HG02840 (cell line): ENCODE measurements around the gene ADGB.

ENCODE experiments used
- ATAC-seq: cut with Tn5 transposase; IDR thresholded peaks from one replicate; pipeline ENCODE4 v1.9.1; 2021; ENCODE audit warnings: mild to moderate bottlenecking, moderate library complexity, moderate number of reproducible peaks; ENCODE audit not compliant: unreplicated experiment, low FRiP score

ADGB gene

GRCh38 chr6:146859206-146859605, 260.4 kb downstream of the ADGB start:
- no peak for ATAC-seq

DNA sequence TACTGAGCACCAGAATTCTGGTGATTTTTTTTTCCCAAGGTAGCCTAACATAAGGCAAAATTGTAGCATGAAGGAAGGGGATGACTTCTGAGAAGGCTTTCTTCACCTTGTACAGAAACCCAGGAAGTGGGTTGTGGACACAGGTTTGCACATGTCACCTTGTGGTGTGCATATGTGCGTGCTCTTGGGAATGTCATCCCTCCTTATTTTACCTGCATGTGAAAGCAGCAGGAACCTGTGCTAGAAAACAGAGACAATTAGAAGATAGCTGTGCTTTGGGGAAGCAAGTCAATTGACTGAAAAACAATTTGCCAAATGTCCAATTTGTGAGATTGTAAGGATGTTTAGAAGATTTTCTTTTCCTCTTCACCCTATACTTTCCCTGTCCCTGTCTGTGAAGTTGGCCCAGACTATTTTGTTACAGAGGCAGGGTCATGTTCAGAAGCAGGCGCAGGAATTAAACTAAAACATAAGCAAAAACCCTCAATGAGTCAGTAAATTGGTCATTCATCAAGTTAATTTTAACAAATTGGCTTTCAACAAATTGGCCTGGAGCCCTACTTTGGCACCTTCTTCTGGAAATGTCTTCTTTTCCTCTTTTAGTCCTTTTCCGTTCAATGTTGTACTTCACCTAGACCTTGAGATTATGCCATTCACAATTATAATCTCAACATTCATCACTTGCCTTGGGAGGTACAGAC, 261.2 kb downstream of the ADGB start:
- no peak for ATAC-seq

DNA sequence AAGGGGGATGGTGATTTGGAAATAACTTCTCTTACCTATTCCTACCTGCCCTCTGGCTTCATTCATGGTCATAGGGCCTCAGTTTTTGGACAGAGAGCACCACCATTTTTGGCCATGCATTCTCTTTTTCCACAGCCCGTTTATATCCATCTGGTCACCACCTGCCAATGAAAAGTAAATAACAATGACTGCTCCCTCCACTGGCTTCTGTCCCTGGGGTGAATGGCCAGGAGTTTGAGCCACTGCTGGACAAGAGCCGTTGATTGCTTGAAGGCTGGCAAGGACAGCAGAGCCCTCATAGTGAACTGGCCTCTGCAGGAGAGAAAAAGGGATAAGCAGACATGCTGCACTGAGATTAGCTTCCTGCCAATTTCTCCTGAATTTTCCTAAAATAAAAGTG, 261.8 kb downstream of the ADGB start:
- ATAC-seq = no peak

- no peak for ATAC-seq
Measured at GRCh38 chr6:146861029-146861563, 262.3 kb downstream of the ADGB start.

GRCh38 chr6:146861716-146862115, 262.9 kb downstream of the ADGB start:
- no peak for ATAC-seq

- no peak for ATAC-seq
Measured at GRCh38 chr6:146862508-146862919, 263.7 kb downstream of the ADGB start.

- no peak for ATAC-seq
Measured at GRCh38 chr6:146864300-146864699, 265.5 kb downstream of the ADGB start.

GRCh38 chr6:146864885-146865284, 266.1 kb downstream of the ADGB start:
- no peak for ATAC-seq
